Mesothelial cell of epicardium (in vitro differentiated cells): ENCODE measurements around the gene ZNF669. TPM values are rescaled to one million over a fixed set of nuclear protein-coding genes. Genes with fewer than 3 reads are reported as not detected.
A peak's percentile ranks its signal among the peaks of the same experiment; 100 is the strongest.
"Not testable (repeated sequence)": the region's sequence is repeated elsewhere in the genome, so short reads cannot be mapped to it uniquely, and the experiment has no call there.

Source experiments
- DNase-seq, 2 experiments: peaks; one replicate each; pipeline ENCODE4 v3.0.0; 2021; ENCODE audit warnings: low spot score in 2 of 2; ENCODE audit not compliant: unreplicated experiment in 2 of 2
- H3K27ac Mint-ChIP-seq: 2 replicates; pipeline ENCODE4 v1.8.0; 2021; ENCODE audit warnings: mixed read lengths
- H3K27me3 Mint-ChIP-seq: 2 replicates; pipeline ENCODE4 v1.8.0; 2021; ENCODE audit warnings: low read depth, mixed read lengths
- H3K36me3 Mint-ChIP-seq: 2 replicates; pipeline ENCODE4 v1.8.0; 2021; ENCODE audit warnings: mixed read lengths
- H3K4me1 Mint-ChIP-seq: 2 replicates; pipeline ENCODE4 v1.8.0; 2021; ENCODE audit warnings: mixed read lengths
- H3K4me3 Mint-ChIP-seq: 2 replicates; pipeline ENCODE4 v1.8.0; 2021; ENCODE audit warnings: mild to moderate bottlenecking, moderate library complexity, mixed read lengths
- H3K9me3 Mint-ChIP-seq: 2 replicates; pipeline ENCODE4 v1.8.0; 2021; ENCODE audit warnings: mixed read lengths
- CTCF ChIP-seq: fragments of 200-600 bp; sonication (generic); IDR thresholded peaks from one replicate; pipeline ENCODE4 v1.5.0; 2021; ENCODE audit warnings: antibody characterized with exemption; ENCODE audit not compliant: unreplicated experiment
- total RNA-seq: library from RNA; stranded (reverse); gene quantifications from 3 replicates; pipeline ENCODE4 v1.2.1, GENCODE V29; 2021

The ZNF669 gene
- total RNA-seq, result 17.0 to 17.7 TPM (median 17.4 TPM) in 3 replicates

DNA sequence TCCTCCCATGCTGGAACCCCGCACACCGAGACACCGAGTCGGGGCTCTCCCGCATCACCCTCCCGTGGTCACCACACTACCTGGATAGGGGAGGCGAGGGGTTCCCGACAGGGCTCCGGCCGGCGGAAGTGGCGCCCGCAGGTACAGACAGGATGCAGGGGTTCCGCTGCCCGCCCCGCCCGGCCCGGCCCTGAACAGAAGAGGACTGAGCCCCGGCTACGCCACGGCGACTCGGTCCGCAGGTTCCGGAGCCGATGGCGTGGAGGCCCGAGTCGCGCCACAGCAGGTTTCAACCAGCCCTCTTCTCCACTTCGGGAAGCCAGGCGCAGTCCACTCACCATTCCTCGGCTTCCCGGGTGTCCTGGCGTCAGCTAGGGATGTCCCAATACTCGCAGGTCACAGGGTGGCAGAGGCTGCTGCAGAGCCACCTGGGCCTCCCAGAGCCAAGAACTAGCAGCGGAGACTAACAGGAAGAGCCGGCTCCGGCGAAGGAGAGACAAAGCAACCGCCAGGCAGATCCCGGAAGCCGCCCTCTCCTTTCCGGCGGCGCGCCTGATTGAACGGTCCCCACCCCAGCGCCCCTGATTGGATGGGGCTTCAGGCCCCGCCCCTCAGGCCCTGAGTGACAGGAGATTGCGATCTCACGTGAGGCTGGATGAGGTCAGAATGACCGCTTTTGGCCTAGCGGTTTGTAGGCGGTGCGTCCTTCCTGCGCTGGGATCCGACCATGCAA lies at the start of gene ZNF669:
ZNF669 (minus strand) TSS at position 498 of the 733 bp plus-strand sequence; CDS start at position 341, 157 bp downstream.
- peak; percentile 89 to 95 for DNase-seq
- TF ChIP-seq CTCF, result no peak
- Mint-ChIP-seq H3K36me3 (peaks cover 31% of the 10 kb centered on the region), H3K27ac (peak within 1 kb of the TSS; percentile 99), H3K4me3 (peak within 1 kb of the TSS; percentile 94), H3K9me3 (peaks cover 22% of the 10 kb centered on the region), H3K4me1 (peaks cover 10% of the 10 kb centered on the region), H3K27me3 (no peaks in the 10 kb centered on the region)

- no peak for DNase-seq
- TF ChIP-seq CTCF, result no peak
- Mint-ChIP-seq H3K36me3 (peaks cover 77% of the 10 kb centered on the region), H3K4me1 (no peaks in the 10 kb centered on the region), H3K27me3 (no peaks in the 10 kb centered on the region), H3K4me3 (no peak overlapping the region), H3K9me3 (peaks cover 53% of the 10 kb centered on the region), H3K27ac (no peak overlapping the region)
These were observed 43.6 kb upstream of the ZNF669 start for GRCh38 chr1:247147781-247148180.

- Mint-ChIP-seq H3K9me3 (peaks cover 53% of the 10 kb centered on the region), H3K36me3 (peaks cover 77% of the 10 kb centered on the region)
- H3K27ac Mint-ChIP-seq, H3K4me1 Mint-ChIP-seq, H3K27me3 Mint-ChIP-seq, H3K4me3 Mint-ChIP-seq, DNase-seq: not testable (repeated sequence)
These were observed 43.0 kb upstream of the ZNF669 start for GRCh38 chr1:247147120-247147519.

DNA sequence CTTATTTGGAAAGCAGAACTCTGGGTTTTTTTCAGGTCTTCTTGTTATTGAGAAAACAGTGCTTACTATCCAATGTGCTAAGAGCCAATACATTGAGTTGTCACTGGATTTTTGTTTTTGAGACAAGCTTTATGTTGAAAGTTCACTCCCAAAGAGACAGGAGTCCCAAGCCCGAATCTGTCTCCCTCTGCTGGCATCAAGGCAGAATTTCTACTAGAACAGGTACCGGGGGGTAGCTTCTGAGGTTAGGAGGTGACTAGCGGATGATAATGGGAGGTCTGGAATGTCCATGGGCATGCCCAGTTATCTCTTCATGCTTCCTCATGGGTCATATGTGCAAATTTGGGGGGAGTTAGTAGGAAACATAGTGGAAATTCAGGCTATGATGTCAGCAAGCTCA lies 42.5 kb upstream of the ZNF669 start:
- peaks cover 80% of the 10 kb centered on the region for H3K36me3 Mint-ChIP-seq
- no peak for TF ChIP-seq CTCF
- no peak overlapping the region for H3K4me3 Mint-ChIP-seq

GRCh38 chr1:247145279-247145678 lies 41.1 kb upstream of the ZNF669 start:
- peaks cover 84% of the 10 kb centered on the region for H3K36me3 Mint-ChIP-seq
- H3K9me3 Mint-ChIP-seq, result peaks cover 56% of the 10 kb centered on the region
- no peaks in the 10 kb centered on the region for H3K27me3 Mint-ChIP-seq
- no peak overlapping the region for H3K27ac Mint-ChIP-seq
- no peak for TF ChIP-seq CTCF
- H3K4me1 Mint-ChIP-seq, result no peaks in the 10 kb centered on the region
- DNase-seq, result no peak
- H3K4me3 Mint-ChIP-seq, result no peak overlapping the region

More for the DNA sequence above, 42.5 kb upstream of the ZNF669 start:
- no peak for DNase-seq
- H3K4me1 Mint-ChIP-seq, result no peaks in the 10 kb centered on the region
- peaks cover 52% of the 10 kb centered on the region for H3K9me3 Mint-ChIP-seq
- H3K27ac Mint-ChIP-seq, result no peak overlapping the region
- H3K27me3 Mint-ChIP-seq, result no peaks in the 10 kb centered on the region

GRCh38 chr1:247139557-247139956 lies 35.4 kb upstream of the ZNF669 start:
- not testable (repeated sequence) for H3K27me3 Mint-ChIP-seq, H3K4me1 Mint-ChIP-seq, DNase-seq, H3K27ac Mint-ChIP-seq, H3K4me3 Mint-ChIP-seq
- Mint-ChIP-seq H3K9me3 (peaks cover 80% of the 10 kb centered on the region), H3K36me3 (peaks cover 87% of the 10 kb centered on the region)
